ENCODE data around the gene DNAAF1.

DNA sequence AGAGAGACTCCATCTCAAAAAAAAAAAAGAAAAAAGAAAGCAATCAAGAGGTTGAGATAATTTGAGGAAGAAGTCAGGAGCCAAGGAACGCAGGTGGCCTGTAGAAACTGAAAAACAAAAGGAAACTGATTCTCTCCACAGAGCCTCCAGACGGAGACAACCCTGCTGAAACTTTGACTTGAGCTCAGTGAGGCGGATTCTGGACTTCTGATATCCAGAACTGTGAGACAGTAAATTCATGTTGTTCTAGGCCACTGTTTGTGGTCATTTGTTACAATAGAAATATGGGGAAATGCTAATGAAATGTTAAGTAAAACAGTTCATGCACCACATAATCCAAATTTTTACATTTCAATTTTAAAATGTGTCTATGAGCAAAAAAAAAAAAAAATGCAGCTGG lies 33.6 kb upstream of the DNAAF1 start:
- TF ChIP-seq, protein P1, sequence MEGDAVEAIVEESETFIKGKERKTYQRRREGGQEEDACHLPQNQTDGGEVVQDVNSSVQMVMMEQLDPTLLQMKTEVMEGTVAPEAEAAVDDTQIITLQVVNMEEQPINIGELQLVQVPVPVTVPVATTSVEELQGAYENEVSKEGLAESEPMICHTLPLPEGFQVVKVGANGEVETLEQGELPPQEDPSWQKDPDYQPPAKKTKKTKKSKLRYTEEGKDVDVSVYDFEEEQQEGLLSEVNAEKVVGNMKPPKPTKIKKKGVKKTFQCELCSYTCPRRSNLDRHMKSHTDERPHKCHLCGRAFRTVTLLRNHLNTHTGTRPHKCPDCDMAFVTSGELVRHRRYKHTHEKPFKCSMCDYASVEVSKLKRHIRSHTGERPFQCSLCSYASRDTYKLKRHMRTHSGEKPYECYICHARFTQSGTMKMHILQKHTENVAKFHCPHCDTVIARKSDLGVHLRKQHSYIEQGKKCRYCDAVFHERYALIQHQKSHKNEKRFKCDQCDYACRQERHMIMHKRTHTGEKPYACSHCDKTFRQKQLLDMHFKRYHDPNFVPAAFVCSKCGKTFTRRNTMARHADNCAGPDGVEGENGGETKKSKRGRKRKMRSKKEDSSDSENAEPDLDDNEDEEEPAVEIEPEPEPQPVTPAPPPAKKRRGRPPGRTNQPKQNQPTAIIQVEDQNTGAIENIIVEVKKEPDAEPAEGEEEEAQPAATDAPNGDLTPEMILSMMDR (IDR thresholded peaks at IDR 0.05; ENCODE audit: low read depth, low read length, poor library complexity, severe bottlenecking) = no peak
- TF ChIP-seq EZH2phosphoT487 (IDR thresholded peaks at IDR 0.05; ENCODE audit: borderline replicate concordance, low read length) = no peak
